IPS-NIHi7 (cell line): ENCODE results near the gene ATP6V0B.

Experiments
- DNase-seq: peaks from one replicate; pipeline ENCODE4 v3.0.0; 2012; ENCODE audit warnings: mixed read lengths; ENCODE audit errors: extremely low spot score

ATP6V0B gene

GRCh38 chr1:44002606-44003157 lies 27.9 kb downstream of the ATP6V0B start:
- peak; percentile 48 for DNase-seq

GRCh38 chr1:44008259-44008658 lies 33.5 kb downstream of the ATP6V0B start:
- no peak for DNase-seq

- DNase-seq: no peak
Measured at GRCh38 chr1:44010935-44011471, 36.2 kb downstream of the ATP6V0B start.

- DNase-seq: no peak
Measured at GRCh38 chr1:44012404-44012803, 37.6 kb downstream of the ATP6V0B start.

- no peak for DNase-seq
Measured at GRCh38 chr1:44012941-44013609, 38.3 kb downstream of the ATP6V0B start.

- DNase-seq: no peak
Measured at GRCh38 chr1:44013949-44014348, 39.2 kb downstream of the ATP6V0B start.

- no peak for DNase-seq
Measured at GRCh38 chr1:44014365-44015104, 39.8 kb downstream of the ATP6V0B start.

GRCh38 chr1:44015206-44015605 lies 40.4 kb downstream of the ATP6V0B start:
- DNase-seq: no peak

GRCh38 chr1:44016041-44016889 lies 41.5 kb downstream of the ATP6V0B start:
- DNase-seq: no peak

GRCh38 chr1:44016890-44017400 lies 42.2 kb downstream of the ATP6V0B start:
- no peak for DNase-seq

- no peak for DNase-seq
Measured at GRCh38 chr1:44019466-44019948, 44.7 kb downstream of the ATP6V0B start.

GRCh38 chr1:44020464-44020863 lies 45.7 kb downstream of the ATP6V0B start:
- DNase-seq: no peak

GRCh38 chr1:44021156-44021555 lies 46.4 kb downstream of the ATP6V0B start:
- no peak for DNase-seq

GRCh38 chr1:44021581-44022321 lies 47.0 kb downstream of the ATP6V0B start:
- DNase-seq: no peak

GRCh38 chr1:44024031-44024902 lies 49.5 kb downstream of the ATP6V0B start:
- no peak for DNase-seq

- no peak for DNase-seq
Measured at GRCh38 chr1:44024903-44025525, 50.3 kb downstream of the ATP6V0B start.

GRCh38 chr1:44025816-44026215 lies 51.1 kb downstream of the ATP6V0B start:
- DNase-seq: no peak

- DNase-seq: no peak
Measured at GRCh38 chr1:44027320-44027719, 52.6 kb downstream of the ATP6V0B start.
